AG09309 (cell line): Measurements from ENCODE around the gene UNC13B.
"Not testable (repeated sequence)": the region's sequence is repeated elsewhere in the genome, so short reads cannot be mapped to it uniquely, and the experiment has no call there.

Source experiments
- DNase-seq: peaks from one replicate; pipeline ENCODE4 v3.0.0-alpha.2; 2010; ENCODE audit warnings: low read depth
- H3K4me3 ChIP-seq: 2 replicates; pipeline ENCODE4 v1.5.1; 2011; ENCODE audit warnings: mild to moderate bottlenecking, low read depth, low read length, moderate library complexity; ENCODE audit not compliant: control insufficient read depth
- CTCF ChIP-seq: IDR thresholded peaks from 2 replicates; pipeline ENCODE4 v1.5.1; 2011; ENCODE audit warnings: mild to moderate bottlenecking, low read depth, low read length, inconsistent platforms; ENCODE audit not compliant: insufficient read depth, control insufficient read depth; ENCODE audit errors: missing control alignments

Gene UNC13B

GRCh38 chr9:35116539-35116897, 45.3 kb upstream of the UNC13B start:
- TF ChIP-seq CTCF, result no peak
- H3K4me3 ChIP-seq, result peak overlapping the region; percentile 71
- DNase-seq, result no peak

GRCh38 chr9:35116898-35117551, 44.8 kb upstream of the UNC13B start:
- peak; percentile 86 for DNase-seq
- TF ChIP-seq CTCF, result peak; percentile 95
- H3K4me3 ChIP-seq, result peak overlapping the region; percentile 71

- no peak overlapping the region for H3K4me3 ChIP-seq
- TF ChIP-seq CTCF, result no peak
- no peak for DNase-seq
Measured at GRCh38 chr9:35134920-35135319, 26.9 kb upstream of the UNC13B start.

- no peak for TF ChIP-seq CTCF
- DNase-seq, result no peak
- no peak overlapping the region for H3K4me3 ChIP-seq
Measured at GRCh38 chr9:35135988-35136387, 25.8 kb upstream of the UNC13B start.

GRCh38 chr9:35136866-35137265, 24.9 kb upstream of the UNC13B start:
- no peak for TF ChIP-seq CTCF
- no peak for DNase-seq
- no peak overlapping the region for H3K4me3 ChIP-seq

- DNase-seq, result no peak
- H3K4me3 ChIP-seq, result no peak overlapping the region
- TF ChIP-seq CTCF, result no peak
Measured at GRCh38 chr9:35140093-35140492, 21.7 kb upstream of the UNC13B start.

- DNase-seq, result no peak
- H3K4me3 ChIP-seq, result no peak overlapping the region
- no peak for TF ChIP-seq CTCF
Measured at GRCh38 chr9:35142037-35142436, 19.8 kb upstream of the UNC13B start.

GRCh38 chr9:35147941-35148563, 13.8 kb upstream of the UNC13B start:
- DNase-seq, H3K4me3 ChIP-seq: not testable (repeated sequence)
